ENCODE measurements around the gene HPN.
"Not testable (repeated sequence)": the region's sequence is repeated elsewhere in the genome, so short reads cannot be mapped to it uniquely, and the experiment has no call there.

HPN gene

DNA sequence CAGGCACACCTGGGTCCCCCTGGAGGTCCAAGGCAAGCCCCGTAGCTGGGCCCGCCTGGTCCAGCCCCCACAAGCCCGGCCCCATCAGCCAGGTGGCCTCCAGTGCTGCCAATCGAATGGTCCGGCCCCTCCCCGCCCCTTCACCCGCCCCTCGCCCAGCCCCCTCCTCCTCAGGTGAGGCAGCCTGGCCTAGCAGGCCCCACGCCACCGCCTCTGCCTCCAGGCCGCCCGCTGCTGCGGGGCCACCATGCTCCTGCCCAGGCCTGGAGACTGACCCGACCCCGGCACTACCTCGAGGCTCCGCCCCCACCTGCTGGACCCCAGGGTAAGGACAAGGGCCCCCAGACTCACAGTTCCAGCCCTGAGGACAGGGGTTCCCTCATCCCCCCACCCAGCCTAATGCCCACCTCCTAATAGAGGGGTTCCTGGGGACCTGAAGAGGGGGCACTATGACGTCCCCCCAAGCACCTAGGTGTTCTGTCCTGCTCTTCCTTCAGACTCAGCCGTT is at the start of gene HPN:
HPN (plus strand) TSS at position 174 of the 508 bp plus-strand sequence. CDS start 786 bp downstream, outside the sequence.
- no peak for DNase-seq (ENCODE audit: low spot score)

DNA sequence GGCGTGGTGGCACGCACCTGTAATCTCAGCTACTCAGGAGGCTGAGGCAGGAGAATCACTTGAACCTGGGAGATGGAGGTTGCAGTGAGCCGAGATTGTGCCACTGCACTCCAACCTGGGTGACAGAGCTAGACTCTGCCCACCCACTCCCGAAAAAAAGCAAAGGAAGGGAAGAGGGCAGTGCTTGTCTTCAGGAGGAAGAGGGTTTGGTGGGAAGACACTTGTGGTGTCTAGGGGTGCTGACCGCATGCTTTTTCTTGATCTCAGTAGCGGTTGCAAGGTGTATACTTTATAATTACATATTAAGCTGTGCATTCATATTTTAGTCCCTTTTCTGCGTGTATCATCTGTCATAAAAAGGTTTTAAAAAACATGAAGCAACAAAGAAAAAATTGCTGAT is 48.9 kb upstream of the HPN start:
- not testable (repeated sequence) for DNase-seq (ENCODE audit: low spot score)

GRCh38 chr19:34994286-34994642 is 47.3 kb upstream of the HPN start:
- DNase-seq (ENCODE audit: low spot score) = no peak

DNA sequence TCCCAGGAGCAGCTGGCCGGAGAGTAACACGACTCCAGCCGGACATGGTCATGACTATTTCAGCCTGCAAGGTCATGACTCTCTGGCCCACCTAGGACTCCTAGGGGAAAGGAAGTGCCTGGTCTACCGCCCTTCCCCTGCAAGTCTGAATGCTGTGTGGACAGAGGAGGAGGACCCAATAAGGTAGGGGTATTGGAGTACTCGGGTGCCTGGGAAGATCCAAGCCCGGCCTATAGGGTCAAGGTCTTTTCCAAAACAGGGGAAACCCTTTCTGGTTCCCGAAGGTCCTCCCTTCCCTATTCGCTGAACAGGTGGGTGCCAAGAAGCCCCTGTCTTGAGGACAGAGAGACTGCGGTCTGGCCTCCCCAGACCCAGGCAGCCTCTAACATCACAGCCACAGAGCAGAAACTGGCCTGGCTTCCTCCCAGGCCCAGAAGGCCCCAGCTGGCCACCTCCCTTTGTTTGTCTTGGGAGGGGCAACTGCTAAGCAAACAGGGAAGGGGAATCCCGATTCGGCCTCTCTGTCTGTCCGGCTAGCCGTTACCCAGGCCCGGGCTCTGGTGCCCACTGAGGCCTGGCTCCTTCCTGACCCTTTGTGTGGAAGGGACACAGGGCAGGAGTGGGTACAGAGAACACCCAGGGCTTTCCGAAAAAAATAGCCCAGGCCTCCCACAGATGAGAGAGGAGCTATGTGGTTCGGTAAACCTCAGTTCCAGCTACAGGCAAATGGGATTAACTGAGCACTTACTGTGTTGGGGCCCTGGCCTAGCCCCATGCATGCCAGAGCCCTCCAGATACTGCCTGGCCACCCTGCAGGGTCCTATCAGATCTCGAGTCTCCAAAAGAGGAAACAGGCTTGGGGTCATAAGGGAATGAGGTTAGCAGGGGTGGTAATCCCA is 46.6 kb upstream of the HPN start:
- no peak for DNase-seq (ENCODE audit: low spot score)

DNA sequence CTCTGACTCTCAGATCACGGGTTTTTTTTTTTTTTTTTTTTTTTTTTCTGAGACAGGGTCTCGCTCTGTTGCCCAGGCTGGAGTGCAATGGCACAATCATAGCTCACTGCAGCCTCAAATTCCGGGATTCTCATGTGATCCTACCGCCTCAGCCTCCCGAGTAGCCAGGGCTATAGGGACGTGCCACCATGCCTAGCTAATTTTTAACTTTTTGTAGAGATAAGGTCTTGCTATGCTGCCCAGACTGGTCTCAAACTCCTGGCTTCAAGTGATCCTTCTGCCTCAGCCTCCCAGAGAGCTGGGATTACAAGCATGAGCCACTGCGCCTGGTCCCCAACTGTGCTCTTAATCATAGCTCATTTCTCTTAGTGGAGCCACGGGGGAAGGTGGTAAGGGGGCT is 46.0 kb upstream of the HPN start:
- DNase-seq (ENCODE audit: low spot score) = no peak

DNA sequence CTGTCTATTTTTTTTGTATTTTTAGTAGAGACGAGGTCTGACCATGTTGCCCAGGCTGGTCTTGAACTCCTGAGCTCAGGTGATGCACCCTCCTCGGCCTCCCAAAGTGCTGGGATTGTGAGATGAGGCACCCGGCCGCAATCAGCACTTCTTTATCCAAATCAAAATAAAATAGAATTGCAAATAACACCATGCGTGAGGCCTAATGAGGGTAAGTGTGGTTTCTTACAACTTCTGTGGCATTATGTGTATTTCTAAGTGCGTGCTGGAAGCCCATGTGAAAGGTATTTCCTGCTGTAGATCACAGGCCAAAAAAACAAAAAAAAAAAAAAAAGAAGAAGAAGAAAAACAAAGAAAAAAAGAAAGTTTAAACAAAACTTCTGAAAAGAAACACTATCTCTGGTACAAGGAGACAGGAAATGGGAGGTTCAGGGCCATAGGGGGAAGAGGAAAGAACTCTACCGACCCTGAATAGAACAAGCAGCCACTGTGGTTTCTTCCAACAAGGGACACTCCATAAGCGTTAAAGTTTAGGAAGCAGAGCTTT is 44.4 kb upstream of the HPN start:
- DNase-seq (ENCODE audit: low spot score) = no peak

- DNase-seq (ENCODE audit: low spot score) = not testable (repeated sequence)
These were observed 43.3 kb upstream of the HPN start for GRCh38 chr19:34998224-34998623.

GRCh38 chr19:34998777-34999497 is 42.6 kb upstream of the HPN start:
- DNase-seq (ENCODE audit: low spot score) = no peak

GRCh38 chr19:34999498-35000337 is 41.8 kb upstream of the HPN start, which contains the start of gene GRAMD1A:
Gene GRAMD1A (plus strand): TSS chr19:35000323. CDS start chr19:35000479, 156 bp downstream.
- peak; percentile 80 for DNase-seq (ENCODE audit: low spot score)

GRCh38 chr19:35000338-35000646 is 41.2 kb upstream of the HPN start:
- no peak for DNase-seq (ENCODE audit: low spot score)

DNA sequence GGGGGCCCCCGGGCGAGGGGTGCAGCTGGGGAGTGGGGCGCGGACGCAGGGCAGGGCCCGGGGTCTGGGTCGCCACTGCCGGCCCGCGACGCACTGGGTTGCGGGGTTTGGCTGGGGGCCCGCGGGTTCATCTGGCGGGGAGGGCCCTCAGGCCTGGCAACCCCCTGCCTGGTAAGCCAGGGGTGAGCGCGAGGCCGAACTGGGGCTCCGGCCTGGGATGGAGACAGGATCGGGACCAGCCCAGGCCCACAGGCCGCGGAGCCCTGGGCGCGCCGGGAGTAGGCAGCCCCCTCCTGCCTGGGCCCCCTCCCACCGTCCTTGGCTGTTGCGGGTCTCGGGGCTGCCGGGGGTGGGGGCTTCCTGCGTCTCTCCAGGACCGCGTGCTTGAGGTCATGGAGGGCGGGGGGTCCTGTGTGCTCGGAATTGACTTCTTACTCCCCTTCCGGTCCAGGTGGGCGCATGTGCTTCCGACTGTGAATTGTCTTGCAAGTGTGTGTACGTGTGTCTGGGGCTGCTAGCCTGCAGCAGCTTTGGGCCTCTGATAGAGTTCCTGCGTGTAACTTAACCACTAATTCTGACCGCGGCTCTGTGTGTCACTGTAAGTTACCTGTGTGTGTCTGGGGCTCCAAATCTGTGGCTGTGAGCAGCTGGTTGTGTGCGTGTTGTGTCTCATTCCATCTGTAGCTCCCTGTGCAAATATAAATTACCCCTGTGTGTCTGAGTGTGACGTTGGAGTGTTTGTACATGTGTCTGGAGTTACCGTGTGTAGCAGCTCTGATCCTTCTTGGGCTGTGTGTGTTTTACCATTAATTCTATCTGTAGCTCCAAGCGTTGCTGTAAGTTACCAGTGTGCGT is 40.6 kb upstream of the HPN start:
- peak; percentile 75 for DNase-seq (ENCODE audit: low spot score)

GRCh38 chr19:35002037-35002535 is 39.4 kb upstream of the HPN start:
- DNase-seq (ENCODE audit: low spot score) = no peak

DNA sequence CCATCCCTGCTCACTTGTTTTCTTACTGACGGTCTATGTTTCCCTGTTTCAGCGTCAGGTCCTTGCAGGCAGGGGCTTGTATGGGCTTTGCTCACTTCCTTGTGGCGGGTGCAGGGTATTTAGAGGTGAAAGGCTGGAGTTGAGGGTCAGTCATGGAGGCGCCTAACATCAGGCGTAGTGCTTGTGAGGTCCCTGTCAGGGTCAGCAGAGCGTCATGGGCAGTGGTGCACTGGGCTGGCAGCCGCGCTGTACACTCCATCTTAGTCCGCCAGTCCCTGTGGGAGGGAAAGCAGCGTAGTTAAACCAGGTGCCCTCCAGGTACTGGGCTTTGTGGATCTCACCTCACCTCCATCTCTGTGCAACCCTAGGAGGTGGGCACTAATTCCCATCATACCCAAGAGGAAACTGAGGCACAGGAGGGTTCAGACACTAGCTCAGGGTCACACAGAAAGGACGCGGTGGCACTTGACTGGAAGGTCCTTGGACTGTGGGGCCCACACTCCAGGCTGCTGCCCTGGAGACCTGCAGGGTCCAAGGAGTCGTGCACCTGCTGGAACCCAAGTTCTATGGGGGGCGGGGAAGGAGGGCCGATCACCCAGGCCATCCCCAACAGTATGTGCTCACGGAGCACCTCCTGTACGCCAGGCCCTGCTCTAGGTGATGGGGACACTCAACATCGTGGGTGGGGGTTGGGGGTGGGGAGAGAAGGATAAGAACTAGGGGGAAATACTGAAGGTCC is 36.8 kb upstream of the HPN start:
- DNase-seq (ENCODE audit: low spot score) = no peak

GRCh38 chr19:35005256-35005977 is 36.1 kb upstream of the HPN start:
- DNase-seq (ENCODE audit: low spot score) = no peak

- DNase-seq (ENCODE audit: low spot score) = not testable (repeated sequence)
These were observed 35.5 kb upstream of the HPN start for GRCh38 chr19:35006007-35006341.

GRCh38 chr19:35006342-35006998 is 35.1 kb upstream of the HPN start:
- DNase-seq (ENCODE audit: low spot score) = peak; percentile 86

DNA sequence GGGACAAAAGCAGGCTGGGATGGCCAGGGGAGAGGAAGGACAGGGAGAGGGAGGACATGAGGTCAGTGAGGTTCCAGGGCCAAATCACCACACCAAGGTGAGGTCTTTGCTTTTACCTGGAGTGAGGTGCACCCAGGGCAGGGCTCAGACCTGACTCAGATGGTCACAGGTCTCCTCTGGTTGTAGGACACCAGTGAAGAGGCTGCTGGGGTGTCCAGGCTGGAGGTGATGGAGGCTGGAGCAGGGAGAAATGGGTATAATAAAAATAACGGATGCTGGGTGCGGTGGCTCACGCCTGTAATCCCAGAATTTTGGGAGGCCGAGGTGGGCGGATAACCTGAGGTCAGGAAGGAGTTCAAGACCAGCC is 34.5 kb upstream of the HPN start:
- no peak for DNase-seq (ENCODE audit: low spot score)

- DNase-seq (ENCODE audit: low spot score) = not testable (repeated sequence)
These were observed 34.1 kb upstream of the HPN start for GRCh38 chr19:35007427-35007826.

DNA sequence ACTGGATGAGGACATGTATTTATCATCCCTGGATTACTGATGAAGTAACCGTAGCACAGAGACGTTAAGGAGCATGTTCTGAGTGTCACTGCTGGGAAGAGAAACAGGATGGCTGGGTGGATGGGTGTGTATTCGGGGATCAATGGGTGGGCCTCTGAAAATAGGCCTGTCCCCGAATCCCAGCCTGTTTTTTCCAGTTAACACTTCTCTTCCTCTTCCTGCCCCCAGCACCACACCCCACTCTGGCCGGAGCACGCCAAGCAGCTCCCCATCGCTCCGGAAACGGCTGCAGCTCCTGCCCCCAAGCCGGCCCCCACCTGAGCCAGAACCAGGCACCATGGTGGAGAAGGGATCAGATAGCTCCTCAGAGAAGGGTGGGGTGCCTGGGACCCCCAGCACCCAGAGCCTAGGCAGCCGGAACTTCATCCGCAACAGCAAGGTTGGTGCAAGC is 32.6 kb upstream of the HPN start:
- DNase-seq (ENCODE audit: low spot score) = no peak

Measured in SW480 (cell line).